Endometrial microvascular endothelial cells (primary cell): Measurements from ENCODE around the gene PLA2G4F. TPM values are rescaled to one million over a fixed set of nuclear protein-coding genes. Genes with fewer than 3 reads are reported as not detected.

Experiments
- in situ Hi-C: cut with HindIII; loops from 2 replicates; pipeline ENCODE4 v1.10.0; 2017; ENCODE audit warnings: low sequenced_read_pairs, low pct_unique_long_range_greater_than_20kb; ENCODE audit errors: inconsistent ontology term
- total RNA-seq: library from RNA; depleted of rRNA; stranded (reverse); fragments of >200 nt; gene quantifications from one replicate; pipeline ENCODE4 v1.2.3, GENCODE V29; 2015; ENCODE audit errors: inconsistent ontology term

Gene PLA2G4F
- total RNA-seq, 1 donor from 2014 or later: not detected

DNA sequence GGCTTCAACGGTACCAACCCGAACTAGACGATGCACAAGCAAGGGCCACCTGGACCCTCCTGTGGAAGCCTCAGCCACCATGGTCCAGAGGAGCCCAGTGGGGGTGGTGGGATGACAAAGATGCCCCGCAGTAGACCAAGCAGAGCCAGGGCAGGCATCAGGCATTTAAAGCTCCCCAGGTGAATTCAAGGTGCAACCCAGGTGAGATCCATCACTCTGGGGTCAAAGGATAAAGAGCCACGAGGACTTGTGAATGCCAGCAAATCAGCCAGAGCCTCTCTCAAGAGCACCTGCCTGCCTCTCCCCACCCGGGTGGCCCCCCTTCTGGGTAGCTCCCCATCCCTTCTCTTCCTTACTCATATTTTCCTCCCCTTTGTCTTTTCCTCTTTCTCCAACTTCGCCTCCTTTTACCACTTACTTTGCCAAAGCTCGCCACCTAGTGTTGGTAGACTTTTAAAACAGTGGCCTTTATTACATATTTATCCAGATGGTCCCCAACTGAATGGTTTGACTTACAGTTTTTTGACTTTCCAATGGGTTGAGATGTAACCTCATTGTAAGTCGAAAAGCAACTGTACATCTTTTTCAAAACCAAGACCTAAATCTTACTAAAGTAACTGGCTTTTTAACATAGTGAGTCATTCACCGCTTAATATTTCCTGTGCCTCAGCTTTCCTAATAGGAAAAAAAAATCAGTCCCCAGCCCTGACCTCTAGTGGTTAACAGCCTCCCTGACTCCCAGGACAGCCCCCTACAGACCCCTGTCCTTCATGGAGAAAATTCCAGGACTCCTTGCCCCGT is 18.8 kb downstream of the PLA2G4F start:
- in situ Hi-C loops: no loop called here

DNA sequence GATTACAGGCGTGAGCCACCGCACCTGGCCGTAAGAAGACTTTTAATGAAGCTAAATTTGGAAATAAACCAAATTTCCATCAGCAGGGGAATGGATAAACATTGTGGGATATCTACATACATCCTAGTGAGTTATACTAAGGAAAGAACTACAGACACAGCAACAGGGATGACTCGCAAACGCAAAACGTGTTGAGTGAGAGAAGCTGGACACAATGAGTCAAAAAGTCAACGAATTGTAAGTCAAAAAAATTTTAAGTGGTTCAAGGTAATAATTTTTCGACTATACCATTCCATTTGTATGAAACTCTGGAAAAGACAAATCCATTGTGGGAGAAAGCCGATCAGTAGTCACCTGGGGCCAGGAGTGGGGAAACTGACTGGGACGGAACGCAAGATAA is 19.9 kb downstream of the PLA2G4F start:
- in situ Hi-C loops: no loop called here

DNA sequence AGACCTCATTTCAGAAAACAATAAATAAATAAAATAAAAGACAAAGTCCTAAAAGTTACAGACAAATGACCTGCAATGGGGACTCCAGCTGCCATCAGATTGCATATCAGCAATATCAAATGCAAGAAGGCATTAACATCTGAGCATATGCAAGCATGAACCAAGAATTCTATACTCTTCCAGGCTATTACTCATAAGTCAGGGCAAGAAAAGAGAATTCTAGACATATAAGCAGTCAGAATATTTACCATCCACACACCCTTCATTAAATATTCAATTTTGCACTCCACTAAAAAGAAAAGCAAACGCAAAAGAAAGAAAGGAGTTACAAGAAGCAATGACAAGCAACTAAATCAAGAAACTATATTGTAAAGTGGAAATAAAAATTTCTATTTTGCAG is 21.1 kb downstream of the PLA2G4F start:
- in situ Hi-C loops: no loop called here

DNA sequence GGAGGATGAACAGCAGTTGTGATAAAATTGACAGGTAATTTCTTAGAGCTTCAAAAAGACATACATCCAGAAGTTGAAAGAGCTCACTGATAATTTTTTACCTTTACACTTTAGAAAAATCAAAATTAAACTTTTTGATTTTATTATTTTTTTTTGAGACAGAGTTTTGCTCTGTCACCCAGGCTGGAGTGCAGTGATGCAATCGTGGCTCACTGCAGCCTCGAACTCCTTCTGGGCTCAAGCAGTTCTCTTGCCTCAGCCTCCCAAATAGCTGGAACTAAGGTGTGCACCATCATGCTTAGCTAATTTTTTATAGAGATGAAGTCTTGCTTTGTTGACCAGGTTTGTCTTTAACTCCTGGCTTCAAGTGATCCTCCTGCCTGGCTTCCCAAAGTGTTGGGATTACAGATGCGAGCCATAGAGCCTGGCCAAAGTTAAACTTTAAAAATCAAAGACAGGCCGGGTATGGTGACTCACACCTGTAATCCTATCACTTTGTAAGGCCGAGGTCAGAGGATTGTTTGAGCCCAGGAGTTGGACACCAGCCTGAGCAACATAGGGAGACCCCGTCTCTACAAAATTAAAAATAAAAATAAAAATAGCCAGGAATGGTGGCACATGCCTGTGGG is 21.7 kb downstream of the PLA2G4F start:
- in situ Hi-C loops: no loop called here

DNA sequence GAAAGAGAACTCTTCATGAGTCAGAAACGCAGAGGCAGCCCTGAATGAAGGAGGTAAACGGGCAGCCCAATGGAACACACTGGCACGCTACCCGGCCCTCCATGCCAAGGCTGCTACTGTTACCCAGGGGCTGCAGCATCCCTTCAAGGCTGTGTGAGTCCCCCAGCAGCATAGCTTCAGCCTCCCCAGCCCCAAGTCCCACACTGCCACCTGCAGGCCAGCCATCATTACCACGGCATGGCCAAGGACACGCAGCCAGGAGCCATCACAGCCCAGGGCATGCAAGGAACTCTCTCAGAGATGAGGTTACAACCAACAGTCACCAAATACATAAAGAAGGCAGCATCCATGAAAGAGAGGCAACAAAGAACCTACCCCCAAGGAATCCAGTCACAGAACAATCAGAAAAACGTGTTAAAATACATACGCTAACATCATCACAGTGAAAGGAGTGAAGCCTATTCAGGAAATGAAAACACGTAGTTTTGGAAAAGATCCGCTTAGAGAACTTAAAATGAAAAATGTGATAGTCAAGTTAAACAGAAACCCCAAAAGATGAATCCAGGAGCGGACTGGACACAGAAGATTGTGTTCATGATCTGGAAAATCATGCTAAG is 22.4 kb downstream of the PLA2G4F start:
- in situ Hi-C loops: no loop called here

DNA sequence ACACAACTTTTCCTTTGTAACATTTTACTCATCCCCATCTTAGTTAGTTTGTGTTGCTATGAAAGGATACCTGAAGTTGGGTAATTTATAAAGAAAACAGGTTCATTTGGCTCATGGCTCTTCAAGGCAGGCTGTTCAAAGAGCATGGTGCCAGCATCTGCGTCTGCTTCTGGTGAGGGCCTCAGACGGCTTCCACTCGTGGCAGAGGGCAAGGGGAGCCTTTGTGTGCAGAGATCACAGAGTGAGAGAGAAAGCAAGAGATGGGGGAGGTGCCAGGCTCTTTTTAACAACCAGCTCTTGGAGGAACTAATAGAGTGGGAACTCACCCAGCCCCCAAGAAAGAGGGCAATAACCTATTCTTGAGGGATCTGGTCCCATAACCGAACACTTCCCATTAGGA is 23.1 kb downstream of the PLA2G4F start:
- in situ Hi-C loops: no loop called here

DNA sequence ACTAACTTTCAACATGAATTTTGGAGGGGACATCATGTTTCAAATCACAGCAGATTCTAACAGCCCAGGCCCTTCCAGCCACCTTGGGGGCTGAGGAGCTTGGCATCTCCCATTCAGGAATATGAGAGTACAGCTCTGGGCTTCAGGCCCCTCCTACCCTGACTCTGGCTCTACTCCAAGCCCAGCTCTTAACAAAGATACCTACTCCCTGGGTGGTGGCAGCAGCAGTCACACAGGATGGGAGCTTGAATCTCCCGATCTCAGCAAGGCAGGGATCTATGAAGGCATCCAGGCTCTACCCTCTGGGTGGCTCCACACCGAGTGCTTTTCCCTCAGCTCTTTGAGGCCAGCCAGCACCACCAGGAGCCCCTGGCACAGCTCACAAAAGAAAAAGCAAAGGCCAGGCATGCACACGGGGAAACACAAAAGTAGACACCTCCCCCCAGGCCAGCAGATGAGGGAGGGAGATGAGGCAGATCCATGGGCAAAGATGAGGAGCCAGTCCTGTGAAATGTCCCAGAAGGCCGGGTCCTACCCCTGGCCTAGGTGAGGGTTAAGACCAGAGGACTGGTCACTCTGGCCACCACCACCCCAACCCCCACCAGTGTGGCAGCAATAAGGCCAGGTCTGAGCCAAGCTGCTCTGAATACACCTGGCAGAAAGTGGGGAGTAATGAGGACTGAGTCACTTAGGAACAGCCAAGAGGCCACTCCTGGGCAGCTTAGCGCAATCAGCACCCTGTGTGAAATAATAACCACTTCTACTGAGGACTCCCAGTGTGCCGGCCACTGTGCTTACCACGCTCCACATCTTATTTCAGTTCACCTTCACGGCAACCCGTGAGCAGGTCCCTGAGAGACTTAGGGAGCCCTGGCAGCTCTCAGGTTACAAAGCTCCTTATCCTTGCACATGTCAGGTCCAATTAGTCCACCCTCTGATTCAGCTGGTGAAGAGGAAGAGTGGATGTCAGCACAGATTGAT is 24.3 kb downstream of the PLA2G4F start:
- in situ Hi-C loops: no loop called here

DNA sequence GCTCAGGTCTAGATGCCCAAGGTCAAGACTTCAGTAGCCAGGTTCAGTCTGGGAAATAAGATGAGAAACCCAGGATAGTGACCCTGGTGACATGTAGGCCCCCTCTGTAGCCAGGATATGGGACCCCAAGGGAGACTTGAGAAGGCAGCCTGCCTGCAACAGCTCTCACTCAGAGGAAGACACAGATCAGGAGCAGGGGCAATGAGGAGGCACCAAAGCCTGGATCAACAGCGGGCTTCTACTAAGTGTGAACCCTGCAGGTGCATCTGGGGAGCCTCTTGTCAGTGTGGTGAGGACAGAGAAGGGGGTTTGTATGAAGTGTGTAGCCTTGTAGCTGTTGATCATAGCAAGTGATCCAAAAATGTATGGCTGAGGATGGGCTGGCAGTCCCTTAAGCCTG is 25.4 kb downstream of the PLA2G4F start:
- in situ Hi-C loops: no loop called here

DNA sequence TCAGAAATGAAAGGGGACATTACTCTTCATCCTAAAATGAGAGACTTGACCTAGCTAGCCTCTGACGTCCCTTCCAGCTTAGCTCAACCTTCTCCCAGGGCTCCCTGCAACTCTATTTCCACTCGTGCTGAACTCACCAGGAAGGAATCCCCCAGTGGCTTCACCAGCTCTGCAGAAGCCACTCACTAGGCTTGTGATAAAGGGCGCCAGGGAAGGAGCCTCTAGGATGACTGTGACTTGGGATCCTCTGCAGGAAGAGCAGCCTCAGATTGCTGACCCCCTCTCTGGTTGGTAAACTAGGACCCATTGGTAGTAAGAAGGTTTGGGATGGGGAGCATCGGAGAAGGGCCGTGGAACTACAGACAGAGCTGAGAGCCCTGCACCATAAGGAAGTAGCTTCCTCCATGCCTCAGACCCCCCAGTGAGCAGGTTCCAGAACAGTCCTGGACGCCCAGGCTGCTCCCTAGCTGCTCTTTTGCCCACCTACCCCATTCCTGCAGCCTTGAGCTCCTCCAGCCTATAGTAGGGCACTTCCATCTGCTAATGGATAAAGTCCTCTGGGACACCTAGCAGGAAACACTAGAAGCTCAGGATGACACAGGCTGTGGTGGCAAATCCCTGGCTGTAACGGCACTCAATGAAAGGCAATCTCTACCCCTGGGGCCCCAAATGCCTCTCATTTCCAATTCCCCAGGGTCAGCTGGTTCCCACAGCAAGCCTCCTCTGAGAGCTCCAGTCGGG is 26.0 kb downstream of the PLA2G4F start:
- in situ Hi-C loops: no loop called here

DNA sequence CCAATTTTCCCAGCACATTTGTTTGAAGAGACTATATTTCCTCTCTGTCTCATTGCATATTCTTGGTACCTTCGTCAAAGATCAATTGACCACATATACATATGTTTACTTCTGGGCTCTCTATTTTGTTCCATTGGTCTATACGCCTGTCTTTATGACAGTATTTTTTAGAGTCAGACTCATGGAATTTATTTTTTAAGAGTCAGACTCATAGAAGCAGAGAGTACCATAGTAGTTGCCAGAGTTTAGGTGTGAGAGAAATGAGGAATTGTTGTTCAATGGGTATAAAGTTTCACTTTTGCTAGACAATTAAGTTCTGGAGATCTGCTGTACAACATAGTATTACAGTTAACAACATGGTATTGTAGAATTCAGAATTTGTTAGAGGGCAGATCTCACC is 27.1 kb downstream of the PLA2G4F start:
- in situ Hi-C loops: no loop called here

DNA sequence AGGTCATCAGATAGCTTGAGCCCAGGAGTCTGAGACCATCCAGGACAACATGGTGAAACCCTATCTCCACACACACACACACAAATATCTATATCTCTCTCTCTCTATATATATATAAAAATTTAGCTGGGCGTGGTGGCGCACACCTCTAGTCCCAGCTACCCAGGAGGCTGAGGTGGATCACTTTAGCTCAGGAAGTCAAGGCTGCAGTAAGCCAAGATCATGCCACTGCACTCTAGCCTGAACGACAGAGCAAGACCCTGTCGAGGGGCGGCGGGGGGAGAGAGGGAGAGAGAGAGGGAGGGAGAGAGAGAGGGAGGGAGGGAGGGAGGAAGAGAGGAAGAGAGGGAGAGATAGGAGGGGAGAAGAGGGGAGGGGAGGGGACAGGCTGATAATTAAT is 28.0 kb downstream of the PLA2G4F start:
- in situ Hi-C loops: no loop called here

DNA sequence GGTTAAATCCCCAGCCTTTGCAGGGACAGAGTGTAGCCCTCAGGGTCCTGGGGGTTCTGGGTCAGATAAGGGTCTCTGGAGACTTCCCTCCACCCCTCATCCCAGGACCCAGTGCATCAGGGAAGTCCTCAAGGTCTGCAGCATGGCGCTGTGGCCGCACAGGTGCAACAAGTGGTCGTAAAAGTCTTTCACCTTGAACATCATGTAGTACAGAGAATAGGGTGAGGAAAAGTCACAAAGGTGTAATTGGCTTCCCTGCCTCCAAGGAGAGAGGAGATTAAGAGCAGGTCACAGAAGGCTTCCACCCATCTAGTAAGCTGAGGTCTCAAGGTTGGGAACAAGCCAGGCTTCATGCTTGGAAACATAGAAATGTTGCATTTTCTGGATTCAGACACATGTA is 32.9 kb downstream of the PLA2G4F start:
- in situ Hi-C loops: no loop called here

DNA sequence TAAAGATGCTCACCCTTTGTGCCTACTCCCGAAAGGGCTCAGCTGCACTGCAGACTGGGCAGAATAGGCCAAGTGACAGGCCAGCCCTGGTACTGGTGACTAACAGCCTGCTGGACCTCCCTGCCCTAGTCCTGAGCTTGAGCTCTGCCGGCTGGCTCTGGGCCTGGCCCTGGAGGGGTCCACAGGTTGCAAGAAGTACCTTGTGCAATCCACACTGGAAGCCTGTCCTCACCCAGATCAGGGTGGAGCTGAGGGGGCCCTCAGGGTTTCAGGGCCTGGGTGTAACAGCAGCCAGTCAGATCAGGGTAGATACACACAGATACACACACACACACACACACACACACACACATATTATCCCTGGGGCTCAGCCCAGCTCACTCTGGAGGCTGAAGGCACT is 34.8 kb downstream of the PLA2G4F start:
- in situ Hi-C loops: no loop called here

DNA sequence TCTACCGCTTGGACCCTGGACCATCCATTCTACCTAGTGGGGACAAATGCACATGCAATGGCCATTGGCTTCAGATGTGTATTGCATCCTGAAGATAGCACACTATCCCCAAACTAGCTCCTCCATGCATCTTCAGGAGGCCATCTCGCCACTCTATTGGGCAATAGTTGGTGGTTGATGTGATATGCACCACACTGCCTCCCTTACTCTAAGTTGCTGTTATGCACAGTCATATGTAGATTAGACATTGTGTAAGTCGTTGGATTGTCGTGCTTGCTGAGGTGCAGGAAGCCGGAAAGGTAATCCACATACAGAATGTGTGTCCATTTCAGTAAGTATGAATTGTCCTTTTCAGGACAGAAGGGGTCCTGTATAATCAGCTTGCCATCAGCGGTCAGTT is 35.4 kb downstream of the PLA2G4F start:
- in situ Hi-C loops: no loop called here

DNA sequence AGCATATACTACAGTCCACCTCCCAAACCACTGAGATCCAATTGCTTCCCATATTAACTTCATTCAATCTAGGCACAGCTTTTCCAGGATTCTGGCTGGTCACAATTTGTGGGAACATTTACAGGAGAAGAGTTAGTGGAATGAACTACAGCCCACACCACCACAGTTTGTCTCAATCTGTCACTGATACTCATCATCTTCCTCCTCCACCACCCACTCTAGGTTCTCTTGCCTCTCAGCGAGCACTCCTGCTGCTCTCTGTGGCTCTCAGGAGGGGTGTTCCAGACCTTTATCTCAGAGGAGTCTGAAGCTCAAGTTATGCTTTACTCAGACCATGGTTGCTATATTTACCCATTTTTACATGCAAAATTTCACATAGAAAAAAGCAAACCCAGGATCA is 36.2 kb downstream of the PLA2G4F start:
- in situ Hi-C loops: no loop called here

DNA sequence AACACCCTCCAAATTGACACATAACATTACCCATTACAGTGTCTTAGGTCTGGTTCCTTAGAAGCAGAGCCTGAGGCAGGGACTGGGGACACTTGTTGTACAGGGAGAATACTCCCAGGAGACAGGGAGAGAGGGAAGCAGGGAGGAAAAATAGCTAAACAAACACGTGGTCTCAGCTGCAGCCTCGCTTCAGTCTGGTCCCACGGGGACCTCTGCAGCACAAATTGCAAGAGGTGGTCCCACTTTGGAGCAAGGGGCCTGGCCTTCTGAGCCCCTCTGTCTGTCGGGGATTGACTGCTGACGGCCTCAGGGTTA is 37.0 kb downstream of the PLA2G4F start:
- in situ Hi-C loops: no loop called here

DNA sequence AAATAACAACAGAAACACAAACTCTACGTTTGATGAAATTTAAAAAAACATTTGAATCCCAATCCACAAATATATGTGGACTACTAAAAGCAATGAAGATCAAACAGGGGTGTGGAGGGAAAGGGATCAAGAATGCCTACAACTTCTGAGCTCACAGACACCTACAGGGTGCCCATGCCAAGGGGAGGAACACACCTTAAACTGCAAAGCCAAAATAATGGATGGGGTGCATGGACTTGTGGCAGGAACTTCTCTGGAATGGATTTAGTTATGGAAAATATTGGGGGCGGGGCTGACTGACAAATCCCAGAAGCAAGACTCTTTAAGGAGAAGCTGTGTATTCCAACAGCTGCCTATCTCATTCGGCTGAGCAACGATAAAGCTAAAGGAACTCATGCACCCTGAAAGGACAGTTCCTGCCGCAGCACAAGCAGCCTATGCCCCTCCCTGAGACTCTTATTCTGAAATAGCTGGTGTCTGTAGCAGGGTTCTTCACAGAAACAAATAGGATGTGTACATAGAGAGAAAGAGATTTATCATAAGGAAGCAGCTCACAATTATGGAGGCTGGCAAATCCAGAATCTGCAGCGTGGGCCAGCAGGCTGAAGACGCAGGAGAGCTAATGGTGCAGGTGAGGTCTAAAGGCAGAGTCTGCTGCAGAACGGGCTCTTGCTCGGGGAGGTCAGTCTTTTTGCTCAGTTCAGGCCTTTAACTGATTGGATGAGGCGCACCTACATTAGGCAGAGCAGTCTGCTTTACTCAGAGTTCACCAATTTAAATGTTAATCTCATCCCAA is 37.6 kb downstream of the PLA2G4F start:
- in situ Hi-C loops: no loop called here

DNA sequence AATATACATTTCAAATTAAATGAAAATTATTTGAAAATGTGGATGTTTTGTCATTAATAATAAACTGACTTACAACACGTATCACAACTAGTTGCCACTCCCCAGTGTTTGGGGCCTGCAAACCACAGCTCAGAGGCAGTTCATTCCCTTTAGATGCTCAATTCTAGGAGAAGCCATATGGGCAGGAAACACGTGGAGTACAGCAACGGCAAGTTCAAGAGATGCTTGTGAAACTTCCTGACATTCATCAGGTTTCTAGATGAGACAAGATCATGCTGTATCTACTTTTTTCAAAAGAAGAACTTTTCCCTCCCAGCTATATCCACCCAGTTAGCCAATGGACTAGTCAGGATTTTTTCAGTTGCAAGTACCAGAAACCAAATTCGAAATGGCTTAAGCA is 44.5 kb downstream of the PLA2G4F start:
- in situ Hi-C loops: no loop called here
